ENCODE data around the gene NFU1. TPM values are rescaled to one million over a fixed set of nuclear protein-coding genes. Genes with fewer than 3 reads are reported as not detected.

The NFU1 gene
- polyA plus RNA-seq (2012; rRNA removed): 22.2 and 23.5 TPM in 2 replicates
- 29.1 and 44.8 TPM in 2 replicates for polyA plus RNA-seq (2012; cell fraction: cytosol; rRNA removed)
- polyA plus RNA-seq (2012; cell fraction: nucleus; rRNA removed): 7.0 and 8.9 TPM in 2 replicates

DNA sequence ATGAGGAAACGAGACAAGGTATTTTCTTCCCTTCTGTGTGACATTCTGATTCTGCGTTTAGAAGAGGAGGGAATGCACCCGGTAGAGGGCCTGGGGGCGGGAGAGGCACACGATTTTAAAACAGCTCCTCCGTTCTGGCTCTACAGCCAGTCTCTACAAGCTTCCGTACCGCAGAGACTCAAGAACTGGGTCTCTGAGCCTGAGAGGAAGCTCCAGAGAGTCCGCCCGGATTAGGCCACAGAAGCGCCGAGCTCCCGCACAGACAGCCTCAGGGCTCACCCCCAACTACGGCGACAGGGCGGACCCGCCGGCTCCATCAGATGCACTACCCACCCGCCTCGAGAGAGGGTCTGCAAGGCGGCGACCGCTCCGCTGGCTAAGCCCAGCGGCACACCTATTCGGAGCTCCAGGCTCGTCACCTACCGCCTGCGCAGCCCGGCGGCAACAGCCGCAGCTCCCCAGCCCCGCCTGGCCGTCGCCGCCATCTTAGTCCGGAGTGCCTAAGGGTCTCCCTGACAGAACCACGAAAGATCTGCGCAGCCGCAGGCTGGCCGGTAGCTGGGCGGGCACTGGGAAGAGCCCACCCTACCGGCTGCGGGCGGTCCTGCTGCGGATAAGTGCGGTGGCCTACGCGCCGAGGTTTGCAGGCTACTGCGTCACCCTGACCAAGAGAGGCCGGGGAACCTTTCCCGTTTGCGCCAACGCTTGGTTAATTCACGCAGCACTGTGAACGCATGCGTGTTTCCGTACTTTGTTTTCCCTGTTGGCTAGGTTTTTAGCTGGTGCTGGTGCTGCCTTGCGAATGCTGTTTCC, at the start of gene NFU1:
TSS of gene NFU1 (minus strand) at position 498 of the 813 bp plus-strand sequence. CDS start at position 485, 13 bp downstream.
- Histone ChIP-seq H3K79me2 (ENCODE audit: insufficient read depth) (peaks cover 34% of the 10 kb centered on the region), H3K27ac (ENCODE audit: low read depth in 2 of 2, low read length in 1 of 2) (peak within 1 kb of the TSS; percentile 90 to 93), H3F3A (replicated peaks; ENCODE audit: insufficient read depth) (peaks cover 20% of the 10 kb centered on the region), H3K9me3 (no peaks in the 10 kb centered on the region), H3K9me2 (no peaks in the 10 kb centered on the region), H2AFZ (ENCODE audit: low read depth) (peak within 1 kb of the TSS; percentile 99), H3K36me3 (replicated peaks in 1 of 2; ENCODE audit: control insufficient read depth in 1 of 2, insufficient read depth in 2 of 2, low read length in 1 of 2) (no peaks in the 10 kb centered on the region), H3K4me2 (peak within 1 kb of the TSS; percentile 83), H4K20me1 (ENCODE audit: insufficient read depth) (no peaks in the 10 kb centered on the region), H3K27me3 (ENCODE audit: insufficient read depth) (no peaks in the 10 kb centered on the region), H3K4me3 (ENCODE audit: low read depth in 2 of 2, low read length in 1 of 2) (peak within 1 kb of the TSS; percentile 87), H3K9ac (peak within 1 kb of the TSS; percentile 81), H3K4me1 (ENCODE audit: control insufficient read depth in 1 of 2, insufficient read depth in 2 of 2, low read depth in 1 of 2, low read length in 1 of 2) (peaks cover 5 to 6% of the 10 kb centered on the region in 2 experiments)
- DNase-seq: peak; percentile 98
- TF ChIP-seq FOXM1 (IDR thresholded peaks at IDR 0.05; ENCODE audit: low read depth): no peak
- peak; percentile 16 for TF ChIP-seq RAD21 (IDR thresholded peaks at IDR 0.05; ENCODE audit: low read length)
- TF ChIP-seq CHD2 (IDR thresholded peaks at IDR 0.05; ENCODE audit: low read length, partially characterized antibody): no peak
- peak; percentile 42 for TF ChIP-seq RCOR1 (IDR thresholded peaks at IDR 0.05; ENCODE audit: low read length)
- TF ChIP-seq GATA2 (CRISPR knock-in tag; IDR thresholded peaks at IDR 0.05): 0 out of 2 replicates have a peak, but pooled peaks have one; percentile 15
- TF ChIP-seq MXI1 (IDR thresholded peaks at IDR 0.05; ENCODE audit: low read depth, low read length): peak; percentile 64
- TF ChIP-seq, protein P1, sequence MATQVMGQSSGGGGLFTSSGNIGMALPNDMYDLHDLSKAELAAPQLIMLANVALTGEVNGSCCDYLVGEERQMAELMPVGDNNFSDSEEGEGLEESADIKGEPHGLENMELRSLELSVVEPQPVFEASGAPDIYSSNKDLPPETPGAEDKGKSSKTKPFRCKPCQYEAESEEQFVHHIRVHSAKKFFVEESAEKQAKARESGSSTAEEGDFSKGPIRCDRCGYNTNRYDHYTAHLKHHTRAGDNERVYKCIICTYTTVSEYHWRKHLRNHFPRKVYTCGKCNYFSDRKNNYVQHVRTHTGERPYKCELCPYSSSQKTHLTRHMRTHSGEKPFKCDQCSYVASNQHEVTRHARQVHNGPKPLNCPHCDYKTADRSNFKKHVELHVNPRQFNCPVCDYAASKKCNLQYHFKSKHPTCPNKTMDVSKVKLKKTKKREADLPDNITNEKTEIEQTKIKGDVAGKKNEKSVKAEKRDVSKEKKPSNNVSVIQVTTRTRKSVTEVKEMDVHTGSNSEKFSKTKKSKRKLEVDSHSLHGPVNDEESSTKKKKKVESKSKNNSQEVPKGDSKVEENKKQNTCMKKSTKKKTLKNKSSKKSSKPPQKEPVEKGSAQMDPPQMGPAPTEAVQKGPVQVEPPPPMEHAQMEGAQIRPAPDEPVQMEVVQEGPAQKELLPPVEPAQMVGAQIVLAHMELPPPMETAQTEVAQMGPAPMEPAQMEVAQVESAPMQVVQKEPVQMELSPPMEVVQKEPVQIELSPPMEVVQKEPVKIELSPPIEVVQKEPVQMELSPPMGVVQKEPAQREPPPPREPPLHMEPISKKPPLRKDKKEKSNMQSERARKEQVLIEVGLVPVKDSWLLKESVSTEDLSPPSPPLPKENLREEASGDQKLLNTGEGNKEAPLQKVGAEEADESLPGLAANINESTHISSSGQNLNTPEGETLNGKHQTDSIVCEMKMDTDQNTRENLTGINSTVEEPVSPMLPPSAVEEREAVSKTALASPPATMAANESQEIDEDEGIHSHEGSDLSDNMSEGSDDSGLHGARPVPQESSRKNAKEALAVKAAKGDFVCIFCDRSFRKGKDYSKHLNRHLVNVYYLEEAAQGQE (IDR thresholded peaks at IDR 0.05; ENCODE audit: low read depth, low read length): 0 out of 2 replicates have a peak, but pooled peaks have one; percentile 29
- peak; percentile 82 for TF ChIP-seq NRF1 (IDR thresholded peaks at IDR 0.05; ENCODE audit: low read depth, low read length)
- peak; percentile 87 for TF ChIP-seq POLR2AphosphoS5 (IDR thresholded peaks at IDR 0.05; ENCODE audit: low read depth, low read length)
- peak; percentile 65 for TF ChIP-seq SIN3A (IDR thresholded peaks at IDR 0.05; ENCODE audit: borderline replicate concordance, low read depth, low read length)
- TF ChIP-seq TAF1 (IDR thresholded peaks at IDR 0.05; ENCODE audit: borderline replicate concordance, low read depth, low read length): peak; percentile 92
- TF ChIP-seq, protein P2, sequence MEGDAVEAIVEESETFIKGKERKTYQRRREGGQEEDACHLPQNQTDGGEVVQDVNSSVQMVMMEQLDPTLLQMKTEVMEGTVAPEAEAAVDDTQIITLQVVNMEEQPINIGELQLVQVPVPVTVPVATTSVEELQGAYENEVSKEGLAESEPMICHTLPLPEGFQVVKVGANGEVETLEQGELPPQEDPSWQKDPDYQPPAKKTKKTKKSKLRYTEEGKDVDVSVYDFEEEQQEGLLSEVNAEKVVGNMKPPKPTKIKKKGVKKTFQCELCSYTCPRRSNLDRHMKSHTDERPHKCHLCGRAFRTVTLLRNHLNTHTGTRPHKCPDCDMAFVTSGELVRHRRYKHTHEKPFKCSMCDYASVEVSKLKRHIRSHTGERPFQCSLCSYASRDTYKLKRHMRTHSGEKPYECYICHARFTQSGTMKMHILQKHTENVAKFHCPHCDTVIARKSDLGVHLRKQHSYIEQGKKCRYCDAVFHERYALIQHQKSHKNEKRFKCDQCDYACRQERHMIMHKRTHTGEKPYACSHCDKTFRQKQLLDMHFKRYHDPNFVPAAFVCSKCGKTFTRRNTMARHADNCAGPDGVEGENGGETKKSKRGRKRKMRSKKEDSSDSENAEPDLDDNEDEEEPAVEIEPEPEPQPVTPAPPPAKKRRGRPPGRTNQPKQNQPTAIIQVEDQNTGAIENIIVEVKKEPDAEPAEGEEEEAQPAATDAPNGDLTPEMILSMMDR (IDR thresholded peaks at IDR 0.05): peak; percentile 50
- no peak for TF ChIP-seq EP300 (IDR thresholded peaks at IDR 0.05; ENCODE audit: borderline replicate concordance in 1 of 2, low read depth in 1 of 2, low read length in 1 of 2)
- TF ChIP-seq YY1 (IDR thresholded peaks at IDR 0.05; ENCODE audit: low read depth): peak; percentile 97
- ChIA-PET CTCF (interaction anchor here (0.6 to 2.5 kb wide), 27 partner anchors 11 to 380 kb away, joined by 3 to 9 read pairs (median 3); partner anchors contain the start of gene GFPT1), POLR2A (interaction anchor here (1.1 to 1.3 kb wide), 5 partner anchors 11 to 207 kb away, joined by 3 to 6 read pairs (median 3); partner anchors contain the start of genes AAK1 and GFPT1)
- 1% methylated on average over 22 of the region's 60 CpGs for WGBS (ENCODE audit: low lambda C conversion rate)

Measured in SK-N-SH (cell line).